Skeletal muscle satellite cell (primary cell): ENCODE data around the gene COASY.
A peak's percentile ranks its signal among the peaks of the same experiment; 100 is the strongest.
"Not testable (repeated sequence)": the region's sequence is repeated elsewhere in the genome, so short reads cannot be mapped to it uniquely, and the experiment has no call there.

ENCODE experiments used
- H3K27me3 ChIP-seq: 2 replicates; pipeline ENCODE4 v1.7.0; 2013; ENCODE audit warnings: low read length; ENCODE audit not compliant: control insufficient read depth, insufficient read depth
- H3K36me3 ChIP-seq: 2 replicates; pipeline ENCODE4 v1.7.0; 2013; ENCODE audit warnings: mild to moderate bottlenecking, control low read depth, low read length; ENCODE audit not compliant: insufficient read depth
- H3K4me1 ChIP-seq: 2 replicates; pipeline ENCODE4 v1.7.0; 2013; ENCODE audit warnings: low read length; ENCODE audit not compliant: control insufficient read depth, insufficient read depth
- H3K4me2 ChIP-seq: 2 replicates; pipeline ENCODE4 v1.7.0; 2013; ENCODE audit warnings: mild to moderate bottlenecking, low read length
- H3K4me3 ChIP-seq: 2 replicates; pipeline ENCODE4 v1.7.0; 2013; ENCODE audit warnings: low read length
- H3K9ac ChIP-seq: 2 replicates; pipeline ENCODE4 v1.7.0; 2013; ENCODE audit warnings: mild to moderate bottlenecking, low read depth, low read length, moderate library complexity
- H3K9me3 ChIP-seq: replicated peaks from 2 replicates; pipeline ENCODE4 v1.7.0; 2013; ENCODE audit warnings: mild to moderate bottlenecking, control low read depth, low read length

The COASY gene

DNA sequence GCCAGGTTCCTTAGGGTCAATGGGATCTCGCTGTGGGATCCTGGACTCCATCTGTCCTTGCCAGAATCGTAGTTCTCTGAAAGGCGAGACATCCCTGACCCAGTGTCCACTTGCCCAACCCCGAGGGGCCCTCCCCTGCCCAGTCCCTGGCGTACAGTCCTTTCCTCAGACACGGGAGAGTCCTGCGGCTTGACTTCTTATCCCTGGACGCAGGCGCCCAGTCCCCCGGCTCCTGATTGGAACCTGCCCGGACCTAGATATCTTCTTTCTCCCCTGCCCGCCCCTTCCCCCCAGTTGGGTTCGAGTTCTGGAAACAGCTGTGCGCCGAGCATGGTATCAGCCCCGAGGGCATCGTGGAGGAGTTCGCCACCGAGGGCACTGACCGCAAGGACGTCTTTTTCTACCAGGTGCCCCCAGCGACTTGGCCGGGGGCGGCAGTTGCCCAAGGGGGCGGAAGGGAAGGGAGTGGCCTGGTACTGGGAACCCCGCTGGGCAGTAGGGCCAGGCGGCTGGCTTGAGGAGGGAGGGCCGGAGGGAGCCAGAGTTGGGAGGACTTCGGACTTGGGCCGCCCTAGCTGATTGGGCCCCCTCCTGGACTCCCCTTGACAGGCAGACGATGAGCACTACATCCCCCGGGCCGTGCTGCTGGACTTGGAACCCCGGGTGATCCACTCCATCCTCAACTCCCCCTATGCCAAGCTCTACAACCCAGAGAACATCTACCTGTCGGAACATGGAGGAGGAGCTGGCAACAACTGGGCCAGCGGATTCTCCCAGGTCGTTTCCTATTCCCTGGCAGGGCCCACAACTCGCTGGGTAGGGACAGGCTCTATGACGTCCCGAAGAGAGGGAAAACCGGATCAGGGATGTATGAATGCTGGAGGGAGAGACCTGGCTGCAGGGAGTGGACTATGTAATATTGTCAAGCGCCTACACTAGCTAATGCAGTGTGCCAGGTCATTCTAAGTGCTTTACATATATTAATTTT is 48.2 kb downstream of the COASY start:
- H3K36me3 ChIP-seq = peaks cover 30% of the 10 kb centered on the region
- peak overlapping the region; percentile 89 for H3K4me2 ChIP-seq
- H3K9ac ChIP-seq = peak overlapping the region; percentile 84
- not testable (repeated sequence) for H3K27me3 ChIP-seq, H3K9me3 ChIP-seq
- H3K4me1 ChIP-seq = peaks cover 15% of the 10 kb centered on the region
- H3K4me3 ChIP-seq = peak overlapping the region; percentile 91

DNA sequence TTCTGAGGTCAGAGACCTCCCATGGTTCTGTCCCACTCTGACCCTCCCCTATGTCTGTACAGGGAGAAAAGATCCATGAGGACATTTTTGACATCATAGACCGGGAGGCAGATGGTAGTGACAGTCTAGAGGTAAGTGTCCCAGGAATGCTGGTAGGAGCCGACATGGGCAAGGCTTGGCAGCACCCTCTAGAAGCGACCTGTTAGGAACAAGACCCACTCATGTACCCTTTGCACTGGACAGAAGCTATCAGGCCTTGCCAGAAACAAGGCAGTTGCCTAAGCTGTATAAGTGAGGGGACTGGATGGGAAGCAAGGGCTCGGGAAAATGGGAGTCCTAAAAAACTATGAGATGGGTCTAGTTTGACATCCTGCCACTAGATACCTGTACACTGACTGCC is 50.1 kb downstream of the COASY start:
- Histone ChIP-seq H3K4me2 (no peak overlapping the region), H3K9me3 (no peaks in the 10 kb centered on the region), H3K4me1 (peaks cover 12% of the 10 kb centered on the region), H3K27me3 (no peaks in the 10 kb centered on the region), H3K9ac (no peak overlapping the region), H3K36me3 (peaks cover 40% of the 10 kb centered on the region), H3K4me3 (no peak overlapping the region)

DNA sequence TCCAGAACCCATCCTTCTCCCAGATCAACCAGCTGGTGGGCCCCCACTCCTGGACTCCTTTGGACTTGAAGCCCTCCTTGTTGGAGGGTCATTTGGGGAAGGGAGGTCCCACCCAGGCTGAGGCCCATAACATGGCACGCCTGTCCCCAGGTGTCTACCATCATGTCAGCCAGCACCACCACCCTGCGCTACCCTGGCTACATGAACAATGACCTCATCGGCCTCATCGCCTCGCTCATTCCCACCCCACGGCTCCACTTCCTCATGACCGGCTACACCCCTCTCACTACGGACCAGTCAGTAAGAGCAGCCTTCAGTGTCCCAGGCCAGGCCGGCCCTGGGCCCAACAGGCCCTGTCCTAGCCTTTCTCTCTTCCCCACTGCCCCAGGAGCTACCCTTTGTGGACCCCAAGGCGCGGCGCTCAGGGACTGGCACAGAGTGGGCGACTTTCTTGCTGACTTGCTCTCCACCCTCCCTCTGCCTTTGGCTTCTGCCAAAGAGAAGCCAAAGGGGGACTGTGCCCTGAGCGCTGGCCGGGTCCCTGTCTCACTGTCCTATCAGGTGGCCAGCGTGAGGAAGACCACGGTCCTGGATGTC is 51.8 kb downstream of the COASY start:
- no peak overlapping the region for H3K4me3 ChIP-seq
- no peak overlapping the region for H3K4me2 ChIP-seq
- no peaks in the 10 kb centered on the region for H3K9me3 ChIP-seq
- no peak overlapping the region for H3K9ac ChIP-seq
- peaks cover 40% of the 10 kb centered on the region for H3K36me3 ChIP-seq
- peaks cover 10% of the 10 kb centered on the region for H3K4me1 ChIP-seq
- no peaks in the 10 kb centered on the region for H3K27me3 ChIP-seq
